Measurements from ENCODE around the gene SERINC4.
"Not testable (repeated sequence)": the region's sequence is repeated elsewhere in the genome, so short reads cannot be mapped to it uniquely, and the experiment has no call there.

SERINC4 gene

GRCh38 chr15:43799945-43800285 is at the start of gene SERINC4:
TSS of gene SERINC4 (minus strand) at chr15:43800220. CDS start at chr15:43799986, 234 bp downstream.
- in situ Hi-C loops (cut with MboI; ENCODE audit: low sequenced_read_pairs) = no loop called here

GRCh38 chr15:43845421-43845820 is 45.4 kb upstream of the SERINC4 start:
- in situ Hi-C loops (cut with MboI; ENCODE audit: low sequenced_read_pairs) = no loop called here

GRCh38 chr15:43832485-43832884 is 32.5 kb upstream of the SERINC4 start:
- in situ Hi-C loops (cut with MboI; ENCODE audit: low sequenced_read_pairs) = not testable (repeated sequence)

- in situ Hi-C loops (cut with MboI; ENCODE audit: low sequenced_read_pairs) = not testable (repeated sequence)
These were observed 31.6 kb upstream of the SERINC4 start for GRCh38 chr15:43831519-43832052.

- in situ Hi-C loops (cut with MboI; ENCODE audit: low sequenced_read_pairs) = not testable (repeated sequence)
These were observed 30.8 kb upstream of the SERINC4 start for GRCh38 chr15:43830691-43831275.

GRCh38 chr15:43829951-43830540 is 30.0 kb upstream of the SERINC4 start:
- in situ Hi-C loops (cut with MboI; ENCODE audit: low sequenced_read_pairs) = not testable (repeated sequence)

- in situ Hi-C loops (cut with MboI; ENCODE audit: low sequenced_read_pairs) = no loop called here
These were observed 28.1 kb upstream of the SERINC4 start for GRCh38 chr15:43828061-43828657.

- in situ Hi-C loops (cut with MboI; ENCODE audit: low sequenced_read_pairs) = no loop called here
These were observed 26.7 kb upstream of the SERINC4 start, which contains the start of gene WDR76 for GRCh38 chr15:43826508-43827341. TSS of gene WDR76 (plus strand) at chr15:43827002. CDS start at chr15:43827033, 31 bp downstream.

GRCh38 chr15:43826029-43826507 is 26.0 kb upstream of the SERINC4 start:
- in situ Hi-C loops (cut with MboI; ENCODE audit: low sequenced_read_pairs) = no loop called here

GRCh38 chr15:43825305-43825704 is 25.3 kb upstream of the SERINC4 start:
- in situ Hi-C loops (cut with MboI; ENCODE audit: low sequenced_read_pairs) = not testable (repeated sequence)

GRCh38 chr15:43824302-43825246 is 24.6 kb upstream of the SERINC4 start, which contains the start of gene MFAP1:
TSS of gene MFAP1 (minus strand) at chr15:43824690. CDS start at chr15:43824569, 121 bp downstream.
- in situ Hi-C loops (cut with MboI; ENCODE audit: low sequenced_read_pairs) = no loop called here

- in situ Hi-C loops (cut with MboI; ENCODE audit: low sequenced_read_pairs) = no loop called here
These were observed 21.5 kb upstream of the SERINC4 start for GRCh38 chr15:43821505-43821904.

- in situ Hi-C loops (cut with MboI; ENCODE audit: low sequenced_read_pairs) = not testable (repeated sequence)
These were observed 15.0 kb upstream of the SERINC4 start for GRCh38 chr15:43815064-43815463.

- in situ Hi-C loops (cut with MboI; ENCODE audit: low sequenced_read_pairs) = no loop called here
These were observed 9.1 kb upstream of the SERINC4 start for GRCh38 chr15:43808960-43809678.

- in situ Hi-C loops (cut with MboI; ENCODE audit: low sequenced_read_pairs) = no loop called here
These were observed 8.5 kb upstream of the SERINC4 start for GRCh38 chr15:43808435-43808950.

GRCh38 chr15:43802676-43803075 is 2.7 kb upstream of the SERINC4 start:
- in situ Hi-C loops (cut with MboI; ENCODE audit: low sequenced_read_pairs) = not testable (repeated sequence)

GRCh38 chr15:43800286-43801141 is 494 bp upstream of the SERINC4 start, which contains the start of gene HYPK:
TSS of gene HYPK (plus strand) at chr15:43800599. CDS start at chr15:43800623, 24 bp downstream.
- in situ Hi-C loops (cut with MboI; ENCODE audit: low sequenced_read_pairs) = no loop called here
